Keratinocyte (primary cell): ENCODE results near the gene KIFAP3. TPM values are rescaled to one million over a fixed set of nuclear protein-coding genes. Genes with fewer than 3 reads are reported as not detected.
"Not testable (repeated sequence)": the region's sequence is repeated elsewhere in the genome, so short reads cannot be mapped to it uniquely, and the experiment has no call there.

Experiments used
- DNase-seq: peaks from one replicate; pipeline ENCODE4 v3.0.0-alpha.2; 2011; ENCODE audit warnings: low read depth, missing footprints, low spot score
- FAIRE-seq: peaks from 2 replicates; lab custom pipeline; 2011; peaks lifted over from hg19 to GRCh38; lab: Jason Lieb, UNC
- H2AFZ ChIP-seq: 2 replicates; pipeline ENCODE4 v1.6.0; 2012; ENCODE audit warnings: low read length, control low read depth, inconsistent platforms; ENCODE audit not compliant: control insufficient read depth
- H3K27ac ChIP-seq: 2 replicates; pipeline ENCODE4 v1.5.1; 2011; ENCODE audit warnings: low read length; ENCODE audit not compliant: control insufficient read depth, insufficient read depth
- H3K27me3 ChIP-seq: 3 replicates; pipeline ENCODE4 v1.6.0; 2011; ENCODE audit warnings: low read length; ENCODE audit not compliant: control insufficient read depth, insufficient read depth; ENCODE audit errors: extremely low read depth
- H3K36me3 ChIP-seq, 2 experiments: 2 replicates in 1 of 2; 3 replicates in 1 of 2; pipeline ENCODE4 v1.5.1; 2011; ENCODE audit warnings: low read length in 2 of 2, mild to moderate bottlenecking in 1 of 2; ENCODE audit not compliant: control insufficient read depth in 2 of 2, insufficient read depth in 2 of 2; ENCODE audit errors: extremely low read depth in 1 of 2
- H3K4me1 ChIP-seq: 3 replicates; pipeline ENCODE4 v1.5.1; 2011; ENCODE audit warnings: low read length; ENCODE audit not compliant: control insufficient read depth, insufficient read depth; ENCODE audit errors: extremely low read depth
- H3K4me2 ChIP-seq: 3 replicates; pipeline ENCODE4 v1.6.0; 2011; ENCODE audit warnings: low read depth, low read length; ENCODE audit not compliant: control insufficient read depth, insufficient read depth; ENCODE audit errors: extremely low read depth
- H3K4me3 ChIP-seq, 3 experiments: fragments of 200-600 bp in 1 of 3; sonication (generic) in 1 of 3; 2 replicates in 2 of 3; 3 replicates in 1 of 3; pipeline ENCODE4 v1.5.1; 2011 to 2016; ENCODE audit warnings: low read length in 3 of 3, mild to moderate bottlenecking in 3 of 3, control low read depth in 2 of 3, inconsistent platforms in 1 of 3, low read depth in 1 of 3, mixed read lengths in 1 of 3, mixed run types in 1 of 3, moderate library complexity in 1 of 3; ENCODE audit not compliant: control insufficient read depth in 2 of 3, insufficient read depth in 2 of 3; ENCODE audit errors: extremely low read depth in 1 of 3
- H3K79me2 ChIP-seq: 2 replicates; pipeline ENCODE4 v1.6.0; 2012; ENCODE audit warnings: low read length; ENCODE audit not compliant: control insufficient read depth, insufficient read depth
- H3K9ac ChIP-seq: 3 replicates; pipeline ENCODE4 v1.6.0; 2011; ENCODE audit warnings: low read length; ENCODE audit not compliant: control insufficient read depth, insufficient read depth; ENCODE audit errors: extremely low read depth
- H3K9me1 ChIP-seq: 3 replicates; pipeline ENCODE4 v1.6.0; 2011; ENCODE audit warnings: low read length; ENCODE audit not compliant: control insufficient read depth, insufficient read depth; ENCODE audit errors: extremely low read depth
- H3K9me3 ChIP-seq: 2 replicates; pipeline ENCODE4 v1.5.1; 2012; ENCODE audit warnings: low read depth, low read length; ENCODE audit not compliant: control insufficient read depth
- H4K20me1 ChIP-seq: 3 replicates; pipeline ENCODE4 v1.6.0; 2011; ENCODE audit warnings: low read length; ENCODE audit not compliant: control insufficient read depth, insufficient read depth; ENCODE audit errors: extremely low read depth
- EZH2 ChIP-seq: IDR thresholded peaks from one replicate; pipeline ENCODE4 v1.6.1; 2012; ENCODE audit warnings: inconsistent platforms, mild to moderate bottlenecking, low read length, moderate library complexity
- dilution Hi-C: fragments of 300-500 bp; cut with MboI; formaldehyde crosslinking; loops from one replicate; pipeline ENCODE4 v1.7.0; 2020; ENCODE audit warnings: low sequenced_read_pairs; ENCODE audit not compliant: extremely low pct_ligation_motif_present
- polyA plus RNA-seq, 5 experiments: library from polyadenylated mRNA; depleted of rRNA in 3 of 5; stranded (reverse) in 3 of 5; stranded (forward) in 1 of 5; unstranded in 1 of 5; fragments of >200 nt; gene quantifications; 1 replicate in 1 of 5; 2 replicates in 3 of 5; 3 replicates in 1 of 5; pipeline versions ENCODE4 v1.2.1 to v1.2.3, GENCODE V29; 2011 to 2012; ENCODE audit warnings: missing spikeins in 2 of 5, low read depth in 1 of 5, low replicate concordance in 1 of 5
- TF ChIP-seq, protein P1 (sequence below), 3 experiments: IDR thresholded peaks in 1 of 3; conservative IDR thresholded peaks in 1 of 3; optimal IDR thresholded peaks in 1 of 3; 2 replicates in 2 of 3; 3 replicates in 1 of 3; pipeline versions ENCODE3 to v1.5.1; 2011; ENCODE audit warnings: low read length in 3 of 3, mild to moderate bottlenecking in 3 of 3, moderate library complexity in 2 of 3, control low read depth in 1 of 3, inconsistent platforms in 1 of 3; ENCODE audit not compliant: insufficient read depth in 2 of 3; ENCODE audit errors: extremely low read depth in 1 of 3

KIFAP3 gene
- polyA plus RNA-seq, 1 donor (not counting 4 experiments of a cell fraction or from before 2014, with no cell fraction given): 25.2 TPM

GRCh38 chr1:169873582-169874199 lies 200.8 kb downstream of the KIFAP3 start:
- Histone ChIP-seq H3K9me1 (no peaks in the 10 kb centered on the region), H3K27me3 (no peaks in the 10 kb centered on the region), H3K79me2 (no peaks in the 10 kb centered on the region), H3K9ac (no peak overlapping the region), H3K4me1 (no peaks in the 10 kb centered on the region), H2AFZ (no peak overlapping the region), H3K9me3 (no peaks in the 10 kb centered on the region), H3K36me3 (peaks cover 17 to 22% of the 10 kb centered on the region in 2 experiments), H4K20me1 (no peaks in the 10 kb centered on the region), H3K27ac (peak overlapping the region; percentile 42), H3K4me3 (no peak overlapping the region), H3K4me2 (no peak overlapping the region)
- DNase-seq (no peak), FAIRE-seq (no peak)
- no peak for TF ChIP-seq EZH2
- TF ChIP-seq, protein P1, sequence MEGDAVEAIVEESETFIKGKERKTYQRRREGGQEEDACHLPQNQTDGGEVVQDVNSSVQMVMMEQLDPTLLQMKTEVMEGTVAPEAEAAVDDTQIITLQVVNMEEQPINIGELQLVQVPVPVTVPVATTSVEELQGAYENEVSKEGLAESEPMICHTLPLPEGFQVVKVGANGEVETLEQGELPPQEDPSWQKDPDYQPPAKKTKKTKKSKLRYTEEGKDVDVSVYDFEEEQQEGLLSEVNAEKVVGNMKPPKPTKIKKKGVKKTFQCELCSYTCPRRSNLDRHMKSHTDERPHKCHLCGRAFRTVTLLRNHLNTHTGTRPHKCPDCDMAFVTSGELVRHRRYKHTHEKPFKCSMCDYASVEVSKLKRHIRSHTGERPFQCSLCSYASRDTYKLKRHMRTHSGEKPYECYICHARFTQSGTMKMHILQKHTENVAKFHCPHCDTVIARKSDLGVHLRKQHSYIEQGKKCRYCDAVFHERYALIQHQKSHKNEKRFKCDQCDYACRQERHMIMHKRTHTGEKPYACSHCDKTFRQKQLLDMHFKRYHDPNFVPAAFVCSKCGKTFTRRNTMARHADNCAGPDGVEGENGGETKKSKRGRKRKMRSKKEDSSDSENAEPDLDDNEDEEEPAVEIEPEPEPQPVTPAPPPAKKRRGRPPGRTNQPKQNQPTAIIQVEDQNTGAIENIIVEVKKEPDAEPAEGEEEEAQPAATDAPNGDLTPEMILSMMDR (optimal IDR thresholded peaks at IDR 0.05 in 1 of 3, IDR thresholded peaks at IDR 0.05 in 1 of 3, conservative IDR thresholded peaks at IDR 0.05 in 1 of 3; ENCODE audit: extremely low read depth in 1 of 3, insufficient read depth in 2 of 3, low read length in 3 of 3): no peak
- dilution Hi-C loops: no loop called here

- Histone ChIP-seq H3K4me3 (no peak overlapping the region), H3K9ac (no peak overlapping the region), H3K36me3 (peaks cover 17 to 24% of the 10 kb centered on the region in 2 experiments), H3K27me3 (no peaks in the 10 kb centered on the region), H3K79me2 (no peaks in the 10 kb centered on the region), H3K4me1 (no peaks in the 10 kb centered on the region), H4K20me1 (no peaks in the 10 kb centered on the region), H3K27ac (no peak overlapping the region), H3K9me3 (no peaks in the 10 kb centered on the region), H3K9me1 (no peaks in the 10 kb centered on the region), H3K4me2 (no peak overlapping the region), H2AFZ (no peak overlapping the region)
- FAIRE-seq (no peak), DNase-seq (no peak)
- TF ChIP-seq EZH2: no peak
- TF ChIP-seq, protein P1 (optimal IDR thresholded peaks at IDR 0.05 in 1 of 3, IDR thresholded peaks at IDR 0.05 in 1 of 3, conservative IDR thresholded peaks at IDR 0.05 in 1 of 3; ENCODE audit: extremely low read depth in 1 of 3, insufficient read depth in 2 of 3, low read length in 3 of 3): no peak
- dilution Hi-C loops: no loop called here
These were observed 201.6 kb downstream of the KIFAP3 start for GRCh38 chr1:169872906-169873305.

GRCh38 chr1:169871988-169872387 lies 202.5 kb downstream of the KIFAP3 start:
- FAIRE-seq, H3K9ac ChIP-seq, H3K4me3 ChIP-seq, H3K9me1 ChIP-seq, H2AFZ ChIP-seq, H3K27me3 ChIP-seq, H3K9me3 ChIP-seq, H3K79me2 ChIP-seq, H3K27ac ChIP-seq, DNase-seq, dilution Hi-C loops, H3K4me2 ChIP-seq, H3K4me1 ChIP-seq, H4K20me1 ChIP-seq: not testable (repeated sequence)
- H3K36me3 ChIP-seq: peaks cover 19% of the 10 kb centered on the region in 2 experiments
